HG03575 (cell line): Measurements from ENCODE around the gene JAKMIP2.

Experiments used
- ATAC-seq: cut with Tn5 transposase; IDR thresholded peaks from one replicate; pipeline ENCODE4 v1.9.1; 2021; ENCODE audit not compliant: unreplicated experiment, insufficient number of reproducible peaks, low FRiP score; ENCODE audit errors: extremely low read depth

JAKMIP2 gene

DNA sequence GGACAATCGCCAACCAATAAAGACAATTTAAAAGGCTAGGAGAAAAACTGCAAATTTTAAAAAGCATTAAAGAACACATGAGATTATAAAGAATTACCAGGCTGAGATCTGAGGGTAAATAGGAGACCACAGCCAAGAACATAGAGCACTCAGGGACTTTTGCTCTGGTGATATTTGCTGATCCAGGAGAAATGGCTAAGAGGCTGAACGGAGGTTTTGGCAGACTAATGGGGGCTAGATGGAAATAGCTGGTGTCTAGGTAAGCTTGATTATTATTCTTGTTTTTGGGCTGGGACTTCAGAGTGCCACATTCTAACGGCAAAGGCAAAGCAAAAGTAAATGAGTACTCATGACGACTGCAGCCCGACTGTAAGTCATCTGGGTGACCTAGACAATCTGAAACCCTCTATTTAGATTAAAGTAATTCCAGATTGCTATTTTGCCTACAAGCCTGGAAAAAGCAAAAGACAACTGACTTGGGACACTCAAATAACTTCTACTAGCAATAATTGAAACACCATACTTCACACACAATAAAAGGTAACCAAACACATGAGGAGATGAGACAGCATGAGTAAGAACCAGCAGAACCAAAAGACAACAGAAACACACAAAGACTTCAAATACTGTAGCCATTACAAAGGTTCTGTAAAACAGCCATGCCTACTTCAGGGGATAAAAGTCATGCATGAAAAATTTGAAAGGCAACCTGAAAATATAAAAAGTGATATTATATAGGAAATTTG, 68.8 kb downstream of the JAKMIP2 start:
- ATAC-seq = no peak

GRCh38 chr5:147712598-147712997, 69.9 kb downstream of the JAKMIP2 start:
- no peak for ATAC-seq

GRCh38 chr5:147712019-147712418, 70.5 kb downstream of the JAKMIP2 start:
- no peak for ATAC-seq

DNA sequence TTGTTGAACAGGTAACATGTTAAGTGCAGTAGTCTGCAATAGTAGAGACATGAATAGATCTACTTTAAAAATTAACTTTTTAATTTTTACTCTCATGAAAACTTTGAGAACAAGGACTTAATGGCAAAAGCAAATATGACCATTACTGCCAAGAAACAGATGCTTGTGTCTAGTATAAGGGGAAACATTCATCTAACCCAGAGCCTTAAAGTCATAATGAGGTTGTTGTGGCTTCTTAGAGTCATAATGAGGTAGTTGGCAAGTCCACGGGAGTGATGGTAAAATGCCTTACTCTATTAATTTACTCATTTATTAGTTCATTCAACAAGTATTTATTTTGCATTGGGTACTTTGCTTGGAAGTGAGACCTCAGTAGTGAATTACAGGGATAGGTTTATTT, 71.5 kb downstream of the JAKMIP2 start:
- ATAC-seq = no peak

DNA sequence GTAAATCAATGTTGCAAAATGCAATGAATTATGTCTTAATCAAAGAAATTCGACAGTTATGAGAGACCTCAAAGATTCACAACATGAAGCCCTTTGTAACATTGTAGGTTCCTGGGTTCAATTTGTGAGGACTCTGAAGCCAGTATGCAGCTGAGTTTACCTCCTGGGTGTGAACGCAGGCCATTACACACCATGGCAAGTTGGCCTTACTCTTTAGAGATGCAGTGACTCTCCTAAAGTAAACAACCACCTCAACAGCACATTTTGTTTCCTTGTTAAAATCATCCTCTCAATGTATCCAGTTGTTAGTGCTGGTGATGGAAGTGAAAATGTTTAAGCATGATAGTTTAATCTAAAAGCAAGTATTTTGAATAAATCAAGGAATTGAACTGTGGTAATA, 73.8 kb downstream of the JAKMIP2 start:
- no peak for ATAC-seq

DNA sequence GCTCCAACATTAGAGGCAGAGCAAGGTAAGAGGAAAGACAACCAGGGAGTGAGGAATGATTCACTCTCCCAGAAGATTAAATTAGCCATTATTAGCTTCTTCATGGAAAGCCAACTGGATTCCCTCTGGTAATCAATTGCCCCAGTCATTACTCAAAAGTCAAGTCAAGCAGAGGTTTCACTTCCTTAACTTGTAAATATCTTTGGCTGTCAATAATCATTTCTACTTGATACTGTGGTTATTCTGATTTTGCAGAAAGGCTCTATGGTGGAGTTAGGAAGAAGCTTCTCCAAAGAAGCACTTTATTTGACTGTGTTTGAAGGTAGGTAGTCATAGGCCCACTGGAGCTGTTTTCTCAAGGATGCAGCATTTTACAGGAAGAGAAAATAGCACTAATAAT, 78.0 kb downstream of the JAKMIP2 start:
- ATAC-seq = no peak

- ATAC-seq = no peak
Observed at GRCh38 chr5:147701468-147701867, 81.1 kb downstream of the JAKMIP2 start.

- ATAC-seq = no peak
Observed at GRCh38 chr5:147699496-147700088, 82.9 kb downstream of the JAKMIP2 start.

DNA sequence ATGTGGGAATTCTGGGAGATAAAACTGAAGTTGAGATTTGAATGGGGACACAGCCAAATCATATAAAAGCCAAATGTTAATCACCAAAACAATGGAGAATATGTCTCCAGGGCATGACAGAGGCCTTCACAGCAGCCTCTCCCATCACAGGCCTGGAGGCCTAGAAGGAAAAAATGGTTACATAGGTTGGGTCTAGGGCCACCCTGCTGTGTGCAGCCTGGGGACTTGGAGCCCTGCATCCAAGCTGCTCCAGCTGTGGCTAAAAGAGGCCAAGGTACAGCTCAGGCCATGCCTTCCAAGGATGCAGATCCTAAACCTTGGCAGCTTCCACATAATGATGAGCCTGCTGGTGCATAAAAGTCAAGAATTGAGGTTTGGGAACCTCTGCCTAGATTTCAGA, 85.1 kb downstream of the JAKMIP2 start:
- ATAC-seq = no peak

DNA sequence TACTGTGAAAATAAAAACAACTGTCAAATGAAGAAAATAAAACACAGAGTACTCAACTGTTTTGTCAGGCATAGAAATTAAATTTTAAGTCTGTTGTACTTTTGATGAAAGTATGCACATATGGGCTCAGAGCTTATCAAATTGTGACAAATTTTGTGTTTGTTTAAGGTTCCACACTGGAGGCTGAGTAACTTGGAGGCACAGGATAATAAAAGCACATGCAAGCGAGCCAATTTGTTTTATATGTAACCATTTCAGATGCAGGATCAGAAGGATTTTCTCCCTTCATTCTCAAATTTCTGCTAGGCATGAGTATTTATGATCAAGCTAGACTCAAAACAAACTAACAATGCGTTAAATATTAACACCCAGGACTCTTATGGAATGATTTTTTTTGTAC, 87.8 kb downstream of the JAKMIP2 start:
- ATAC-seq = no peak

DNA sequence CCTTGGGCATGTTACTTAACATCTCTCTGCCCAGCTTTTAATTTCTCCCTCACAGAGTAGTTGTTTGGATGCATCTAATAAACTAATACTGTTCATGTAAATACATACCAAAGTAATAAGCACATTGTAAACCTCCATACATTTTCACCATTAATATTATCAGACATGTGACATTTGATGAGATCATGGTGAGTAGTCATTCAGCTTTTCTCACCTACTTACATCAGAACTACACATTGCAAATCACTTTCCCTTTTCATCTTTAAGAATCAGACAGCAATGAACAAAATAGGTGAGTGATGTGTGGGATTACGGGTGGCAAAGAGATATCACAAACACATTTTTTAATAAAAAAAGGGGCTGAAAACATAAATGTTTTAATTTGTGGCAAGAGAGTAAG, 89.3 kb downstream of the JAKMIP2 start:
- no peak for ATAC-seq

GRCh38 chr5:147691130-147691529, 91.4 kb downstream of the JAKMIP2 start:
- ATAC-seq = no peak

DNA sequence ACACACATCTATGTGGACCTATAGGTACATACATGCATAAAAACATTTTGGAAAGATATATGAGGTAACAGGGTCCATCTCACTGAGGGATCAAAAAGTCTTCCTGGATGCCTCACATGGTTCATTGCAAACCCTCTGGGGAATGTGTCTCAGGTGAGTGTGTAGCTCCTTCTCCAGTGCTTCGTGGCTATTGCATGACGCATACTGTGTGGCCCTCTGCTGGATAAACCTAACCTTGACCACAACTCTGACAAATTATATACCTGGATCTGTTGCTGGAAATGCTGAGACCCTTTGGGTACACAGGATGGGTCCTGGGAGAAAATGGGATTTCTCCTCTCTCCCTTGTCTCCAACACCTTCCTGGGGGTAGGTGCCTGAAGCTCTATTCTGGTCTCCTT, 91.9 kb downstream of the JAKMIP2 start:
- ATAC-seq = no peak

DNA sequence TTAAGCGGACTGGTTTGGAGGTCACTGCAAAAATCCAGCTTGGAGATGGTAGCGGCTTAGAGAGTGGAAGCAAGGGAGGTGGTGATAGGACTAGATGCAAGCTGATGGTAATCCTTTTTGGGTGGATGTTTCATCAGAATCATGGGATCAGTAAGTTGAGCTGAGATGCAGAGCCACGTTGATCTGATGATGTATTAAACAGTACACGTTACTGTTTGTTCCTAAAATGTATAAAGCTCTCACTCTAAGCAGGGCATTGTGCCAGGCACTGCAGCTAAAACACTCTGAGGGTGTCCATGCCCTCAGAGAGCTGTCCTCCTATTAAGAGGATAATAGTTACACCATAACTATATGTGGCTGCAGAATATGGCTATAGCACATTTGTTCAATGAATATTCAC, 93.1 kb downstream of the JAKMIP2 start:
- ATAC-seq = no peak

- ATAC-seq = no peak
Observed at GRCh38 chr5:147688656-147689356, 93.7 kb downstream of the JAKMIP2 start.

DNA sequence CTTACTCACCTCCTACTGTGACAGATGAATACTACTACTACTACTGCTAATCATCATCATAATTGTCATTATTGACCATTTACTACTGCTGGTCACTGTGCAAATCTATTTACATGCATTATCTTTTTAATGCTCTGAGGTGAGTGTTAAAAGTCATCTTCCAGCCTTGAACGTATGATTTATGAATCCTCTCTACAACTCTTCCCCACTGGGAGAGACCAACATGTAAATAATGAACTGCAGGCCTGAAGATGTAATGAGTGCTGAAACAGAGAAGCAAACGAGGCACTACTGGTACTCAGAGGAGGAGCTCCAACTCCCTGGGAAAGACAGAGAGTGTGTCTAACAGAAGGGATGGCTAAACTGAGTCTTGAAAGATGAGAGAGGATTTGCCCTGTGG, 95.4 kb downstream of the JAKMIP2 start:
- no peak for ATAC-seq

DNA sequence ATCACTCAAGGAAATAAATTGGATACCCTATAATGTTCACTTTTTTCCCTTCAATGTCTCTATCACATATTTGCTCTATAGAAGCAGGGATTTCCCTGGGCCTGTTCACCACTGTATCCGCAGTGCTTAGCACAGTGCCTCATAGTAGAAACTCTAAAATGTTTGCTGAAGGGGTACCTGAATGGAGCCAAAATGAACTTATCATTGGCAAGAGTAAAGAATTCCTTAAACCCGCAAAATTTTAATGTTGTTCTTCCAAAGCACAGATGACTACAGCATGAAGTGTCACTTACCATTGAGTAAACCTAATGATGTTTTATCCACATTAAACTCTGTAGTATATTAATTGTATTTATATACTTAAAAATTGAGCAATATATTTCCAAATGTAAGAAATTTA, 96.1 kb downstream of the JAKMIP2 start:
- no peak for ATAC-seq

- no peak for ATAC-seq
Observed at GRCh38 chr5:147685993-147686392, 96.5 kb downstream of the JAKMIP2 start.

- no peak for ATAC-seq
Observed at GRCh38 chr5:147675168-147675567, 107.4 kb downstream of the JAKMIP2 start.

DNA sequence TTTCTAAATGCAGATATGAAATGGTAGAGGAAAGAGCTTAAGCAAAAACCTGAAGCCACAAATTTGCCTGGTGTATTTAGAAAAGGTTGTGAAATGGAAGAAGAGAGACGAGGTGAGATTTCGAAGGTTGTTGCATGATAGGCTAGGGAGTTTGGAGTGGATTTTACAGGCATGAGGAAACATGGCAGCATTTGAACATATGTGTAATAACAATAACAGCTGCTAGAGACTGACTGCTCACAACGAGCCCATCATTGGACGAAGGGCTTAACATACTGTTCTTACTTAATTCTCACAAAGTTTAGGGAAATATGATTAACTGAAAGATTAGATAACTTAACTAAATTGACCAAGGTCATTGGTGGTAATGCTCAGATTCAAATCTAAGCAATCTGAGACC, 108.1 kb downstream of the JAKMIP2 start:
- no peak for ATAC-seq
